HCT116 (cell line): ENCODE data around the gene FILIP1.

Experiments used
- ATF3 ChIP-seq: IDR thresholded peaks from 2 replicates; pipeline ENCODE4 v1.6.1; 2012
- CTCF ChIP-seq, 3 experiments: fragments of 200-600 bp in 1 of 3; sonication (generic) in 1 of 3; IDR thresholded peaks in 2 of 3; conservative IDR thresholded peaks in 1 of 3; 2 replicates each; pipeline ENCODE4 v1.5.1; 2012 to 2017; ENCODE audit warnings: low read depth in 2 of 3, low read length in 2 of 3, antibody characterized with exemption in 1 of 3, borderline replicate concordance in 1 of 3, control low read depth in 1 of 3, mild to moderate bottlenecking in 1 of 3, mixed read lengths in 1 of 3, mixed run types in 1 of 3, moderate library complexity in 1 of 3; ENCODE audit not compliant: insufficient read depth in 1 of 3
- JUND ChIP-seq: IDR thresholded peaks from 2 replicates; pipeline ENCODE4 v1.6.1; 2012
- POLR2A ChIP-seq: IDR thresholded peaks from 2 replicates; pipeline ENCODE4 v1.7.0; 2011; ENCODE audit warnings: borderline replicate concordance; ENCODE audit not compliant: insufficient read depth, insufficient read length; ENCODE audit errors: extremely low read depth
- POLR2AphosphoS5 ChIP-seq: IDR thresholded peaks from 2 replicates; pipeline ENCODE4 v1.6.1; 2011; ENCODE audit warnings: mild to moderate bottlenecking, low read depth, low read length, moderate library complexity
- YY1 ChIP-seq: IDR thresholded peaks from 2 replicates; pipeline ENCODE4 v1.6.1; 2011; ENCODE audit warnings: low read length, low read depth, moderate library complexity, mild to moderate bottlenecking; ENCODE audit not compliant: insufficient replicate concordance; ENCODE audit errors: extremely low read depth

GRCh38 chr6:75525682-75526081 lies 32.1 kb upstream of the FILIP1 start:
- TF ChIP-seq POLR2A = no peak
- TF ChIP-seq YY1 = no peak
- no peak for TF ChIP-seq ATF3
- no peak for TF ChIP-seq POLR2AphosphoS5
- TF ChIP-seq CTCF (IDR thresholded peaks at IDR 0.05 in 2 of 3, conservative IDR thresholded peaks at IDR 0.05 in 1 of 3; ENCODE audit: borderline replicate concordance in 1 of 3, insufficient read depth in 1 of 3, low read depth in 2 of 3, low read length in 2 of 3) = no peak
- no peak for TF ChIP-seq JUND
